ENCODE data around the gene ENOX1.

- TF ChIP-seq CTCF (IDR thresholded peaks at IDR 0.05) (no peak), POLR2AphosphoS5 (IDR thresholded peaks at IDR 0.05) (no peak), POLR2A (IDR thresholded peaks at IDR 0.05) (no peak)
These were observed 20.0 kb downstream of the ENOX1 start for GRCh38 chr13:43766725-43767124.
